Fibroblast of the conjunctiva (primary cell): ENCODE measurements around the gene PHYH.
A peak's percentile ranks its signal among the peaks of the same experiment; 100 is the strongest.
"Not testable (repeated sequence)": the region's sequence is repeated elsewhere in the genome, so short reads cannot be mapped to it uniquely, and the experiment has no call there.

Experiments
- DNase-seq: peaks from one replicate; pipeline ENCODE4 v3.0.0-alpha.2; 2010; ENCODE audit warnings: low read depth

Gene PHYH

DNA sequence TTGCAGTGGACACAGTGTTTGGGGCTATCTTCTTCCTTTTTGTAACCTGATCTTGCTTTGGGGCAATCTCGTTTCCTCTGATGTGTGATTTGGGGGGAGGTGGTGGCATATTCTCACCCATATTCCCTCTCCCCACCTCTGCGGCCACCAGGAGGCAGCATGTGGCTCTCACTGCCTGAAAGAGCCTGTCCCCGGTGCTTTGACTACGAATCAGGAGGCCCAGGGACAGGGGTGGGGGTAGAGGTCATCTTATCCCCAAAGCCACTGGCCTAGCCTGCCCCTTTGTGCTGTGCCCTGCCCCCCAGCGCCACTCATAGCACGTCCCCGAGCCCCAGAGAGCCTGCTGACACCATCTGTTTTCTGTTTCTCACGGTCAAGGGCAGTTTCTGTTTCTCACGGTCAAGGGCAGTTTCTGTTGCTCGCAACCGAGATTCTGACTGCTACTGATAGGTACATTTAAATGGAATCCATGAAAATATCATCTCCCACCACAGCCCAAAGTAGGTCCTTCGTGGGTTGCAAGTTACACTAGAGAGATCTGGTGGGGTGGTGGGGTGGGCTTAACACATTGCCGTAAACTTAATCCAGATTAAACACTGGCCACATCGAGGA lies 28.2 kb downstream of the PHYH start:
- DNase-seq: no peak

- peak; percentile 1 for DNase-seq
Observed at GRCh38 chr10:13270877-13271551, 28.9 kb downstream of the PHYH start.

GRCh38 chr10:13268841-13269240 lies 31.0 kb downstream of the PHYH start:
- no peak for DNase-seq

DNA sequence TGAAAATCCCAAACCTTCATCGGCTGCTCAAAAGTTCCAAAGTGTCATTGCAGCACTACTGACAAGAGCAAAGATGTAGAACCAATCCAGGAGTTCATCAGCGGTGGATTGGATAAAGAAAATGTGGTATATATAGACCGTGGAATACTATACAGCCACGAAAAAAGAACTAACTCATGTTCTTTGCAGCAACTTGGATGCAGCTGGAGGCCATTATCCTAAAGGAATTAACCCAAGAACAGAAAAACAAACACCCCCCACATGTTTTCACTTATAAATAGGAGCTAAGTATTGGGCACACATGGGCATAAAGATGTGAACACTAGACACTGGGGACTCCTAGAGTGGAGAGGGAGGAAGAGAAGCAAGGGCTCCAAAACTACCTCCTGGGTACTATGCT lies 31.6 kb downstream of the PHYH start:
- no peak for DNase-seq

- no peak for DNase-seq
Observed at GRCh38 chr10:13263591-13263990, 36.3 kb downstream of the PHYH start.

- DNase-seq: no peak
Observed at GRCh38 chr10:13262433-13262832, 37.4 kb downstream of the PHYH start.

GRCh38 chr10:13257621-13258140 lies 42.2 kb downstream of the PHYH start:
- no peak for DNase-seq

DNA sequence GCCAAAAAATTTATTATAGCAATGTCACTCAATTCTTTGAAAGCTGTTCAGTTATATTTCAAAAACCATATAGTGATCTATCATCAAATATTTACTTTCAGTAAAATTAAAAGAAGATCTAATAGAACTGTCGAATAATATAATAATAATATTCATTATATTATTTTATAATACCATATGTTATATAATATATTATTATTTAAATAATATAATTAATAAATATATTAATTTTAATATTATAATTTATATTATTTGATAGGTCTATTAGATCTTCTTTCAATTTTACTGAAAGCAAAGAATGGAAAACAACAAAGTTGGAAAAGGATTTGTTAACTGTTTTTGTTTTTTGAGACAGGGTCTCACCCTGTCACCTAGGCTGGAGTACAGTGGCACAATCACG lies 43.2 kb downstream of the PHYH start:
- no peak for DNase-seq

- no peak for DNase-seq
Observed at GRCh38 chr10:13253726-13254125, 46.1 kb downstream of the PHYH start.

- no peak for DNase-seq
Observed at GRCh38 chr10:13247784-13248183, 52.1 kb downstream of the PHYH start.

DNA sequence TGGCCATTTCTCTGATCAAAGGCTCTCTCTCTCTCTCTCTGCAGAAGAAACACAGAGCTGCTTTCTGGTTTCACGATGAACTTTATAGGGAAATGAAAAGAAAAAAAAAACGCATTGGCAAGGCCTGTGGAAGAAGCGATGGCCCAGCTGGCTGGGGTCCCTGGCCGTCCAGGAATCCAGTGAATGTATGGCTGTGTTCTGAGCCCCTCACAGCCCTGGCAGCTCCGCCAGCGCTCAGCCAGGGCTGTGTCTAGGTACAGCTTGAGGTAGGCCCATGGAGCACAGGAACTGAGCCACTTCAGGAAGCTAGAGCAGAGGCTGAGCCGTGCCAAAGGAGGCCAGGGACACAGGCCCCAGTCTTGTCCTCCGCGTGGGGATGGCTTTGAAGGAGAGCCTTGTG lies 52.6 kb downstream of the PHYH start:
- DNase-seq: no peak

DNA sequence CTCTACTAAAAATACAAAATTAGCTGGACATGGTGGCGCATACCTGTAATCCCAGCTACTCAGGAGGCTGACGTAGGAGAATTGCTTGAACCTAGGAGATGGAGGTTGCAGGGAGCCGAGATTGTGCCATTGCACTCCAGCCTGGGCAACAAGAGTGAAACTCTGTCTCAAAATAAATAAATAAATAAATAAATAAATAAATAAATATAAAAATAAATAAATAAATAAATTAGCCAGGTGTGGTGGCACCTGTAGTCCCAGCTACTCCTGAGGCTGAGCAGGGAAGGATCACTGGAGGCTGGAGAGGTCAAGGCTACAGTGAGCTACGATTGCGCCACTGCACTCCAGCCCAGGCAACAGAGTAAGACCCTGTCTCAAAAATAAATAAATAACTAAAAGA lies 57.6 kb downstream of the PHYH start:
- not testable (repeated sequence) for DNase-seq

GRCh38 chr10:13241613-13242012 lies 58.3 kb downstream of the PHYH start:
- DNase-seq: no peak

- no peak for DNase-seq
Observed at GRCh38 chr10:13239923-13240322, 59.9 kb downstream of the PHYH start.

DNA sequence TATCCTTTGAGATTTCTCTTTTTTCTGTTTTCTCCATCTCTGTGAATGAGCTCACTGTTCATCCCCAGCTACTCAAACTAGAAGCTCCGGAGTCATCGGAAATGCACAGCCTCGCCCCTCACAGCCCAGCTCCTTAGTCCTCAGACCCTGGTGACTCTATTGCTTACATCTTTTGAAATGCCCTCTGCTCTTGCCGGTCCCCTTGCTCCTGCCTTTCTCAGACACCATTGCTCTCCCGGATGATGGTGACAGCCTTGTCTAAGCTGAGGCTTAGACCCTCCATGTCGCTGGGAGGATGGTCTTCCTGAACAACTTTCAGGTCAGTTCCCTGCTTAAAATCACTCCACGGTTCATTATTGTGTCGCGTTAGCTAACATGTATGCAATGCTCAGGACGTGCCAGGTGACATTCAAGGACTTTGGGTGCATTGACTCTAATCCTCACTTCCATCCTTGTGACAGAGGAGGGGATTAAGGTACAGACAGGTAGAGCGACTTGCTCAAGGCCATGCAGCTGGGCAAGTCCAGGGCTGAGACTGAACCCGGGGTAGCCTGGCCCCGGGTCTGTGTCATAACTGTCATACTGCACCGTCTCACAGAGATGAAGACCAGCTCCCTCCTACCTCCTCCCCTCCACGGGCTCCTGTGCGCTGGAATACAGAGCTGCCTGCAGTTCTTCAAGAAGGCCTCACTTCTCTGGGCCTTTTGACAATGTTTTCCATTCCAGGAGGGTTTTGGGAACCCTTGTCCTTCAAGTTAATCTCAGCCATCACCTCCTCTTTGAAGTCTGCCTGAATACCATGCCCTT lies 61.4 kb downstream of the PHYH start:
- no peak for DNase-seq

DNA sequence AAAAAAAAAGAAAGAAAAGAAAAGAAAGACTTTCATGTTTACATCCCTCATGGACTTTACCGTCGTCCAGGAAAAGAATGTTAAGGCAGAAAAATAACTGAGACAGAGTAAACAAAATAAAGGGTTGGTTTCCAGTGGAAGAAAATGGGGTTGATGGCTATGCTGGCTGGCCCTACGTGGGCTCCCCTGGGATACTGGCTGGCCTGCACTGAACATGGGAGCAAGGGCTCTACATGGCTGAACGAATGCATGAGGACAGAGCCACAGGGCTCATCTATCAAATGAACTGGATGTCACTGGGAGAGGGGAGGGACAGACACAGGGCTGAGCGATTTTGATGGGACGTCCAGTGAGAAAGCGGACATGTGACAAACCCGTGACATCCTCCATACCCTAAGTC lies 63.2 kb downstream of the PHYH start:
- DNase-seq: no peak

DNA sequence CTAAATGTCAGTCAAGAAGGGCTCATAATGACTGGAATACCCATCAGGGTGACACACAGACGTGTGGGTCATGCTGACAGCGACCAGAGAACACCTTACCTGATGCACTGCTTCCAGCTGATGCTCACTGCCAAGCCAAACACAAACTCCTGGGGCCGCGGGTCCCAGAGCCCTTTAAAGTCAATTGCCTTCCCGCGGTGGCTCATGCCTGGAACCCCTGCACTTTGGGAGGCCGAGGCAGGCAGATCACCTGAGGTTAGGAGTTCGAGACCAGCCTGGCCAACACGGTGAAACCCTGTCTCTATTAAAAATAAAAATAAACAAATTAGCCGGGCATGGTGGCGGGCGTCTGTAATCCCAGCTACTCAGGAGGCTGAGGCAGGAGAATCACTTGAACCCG lies 65.1 kb downstream of the PHYH start:
- DNase-seq: not testable (repeated sequence)

DNA sequence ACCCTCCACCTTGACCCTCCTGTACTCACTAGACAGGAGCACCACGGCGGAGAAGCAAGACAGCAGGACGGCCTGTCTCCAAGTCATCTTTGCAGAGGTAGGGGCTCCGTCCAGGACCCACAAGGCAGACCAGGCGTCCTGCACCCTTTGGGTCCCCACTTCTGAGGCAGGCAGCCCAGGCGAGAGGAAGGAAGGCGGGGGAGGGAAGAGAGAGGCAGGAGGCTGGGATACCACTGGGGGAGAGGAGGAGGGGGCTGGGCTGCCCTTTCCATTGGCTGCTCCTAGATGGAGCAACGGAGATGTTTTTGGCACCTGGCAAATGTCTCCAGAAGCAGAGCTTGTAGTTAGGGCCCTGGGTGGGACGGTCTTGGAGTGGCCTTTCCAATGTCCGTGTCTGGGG lies 65.7 kb downstream of the PHYH start, which contains the start of gene UCMA:
Gene UCMA (minus strand): TSS at position 203 of the 400 bp plus-strand sequence. CDS start 116 bp downstream, at position 87.
- no peak for DNase-seq

- no peak for DNase-seq
Observed at GRCh38 chr10:13233358-13233757, 66.5 kb downstream of the PHYH start.

- DNase-seq: no peak
Observed at GRCh38 chr10:13231808-13232207, 68.1 kb downstream of the PHYH start.

DNA sequence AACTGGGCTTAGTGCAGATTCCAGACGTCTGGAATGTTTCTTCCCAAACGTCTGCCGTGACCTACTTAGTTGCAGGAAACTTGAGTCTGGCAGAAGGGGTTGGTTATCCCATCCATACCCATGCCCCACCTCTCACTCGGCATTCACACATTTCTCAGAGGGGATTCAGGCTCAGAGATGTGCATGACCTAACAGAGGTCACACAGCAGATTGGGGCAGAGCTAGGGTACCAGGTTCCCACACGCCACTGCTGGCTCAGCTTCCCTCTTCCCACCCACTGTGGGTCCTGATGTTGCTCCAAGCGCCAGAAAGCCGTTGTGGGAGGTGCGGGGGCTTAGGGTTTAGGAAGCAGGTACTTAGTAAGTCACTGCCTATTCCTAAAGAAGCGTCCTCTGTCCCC lies 68.7 kb downstream of the PHYH start:
- no peak for DNase-seq
